ENCODE data around the gene SNX30.
A peak's percentile ranks its signal among the peaks of the same experiment; 100 is the strongest.

SNX30 gene

DNA sequence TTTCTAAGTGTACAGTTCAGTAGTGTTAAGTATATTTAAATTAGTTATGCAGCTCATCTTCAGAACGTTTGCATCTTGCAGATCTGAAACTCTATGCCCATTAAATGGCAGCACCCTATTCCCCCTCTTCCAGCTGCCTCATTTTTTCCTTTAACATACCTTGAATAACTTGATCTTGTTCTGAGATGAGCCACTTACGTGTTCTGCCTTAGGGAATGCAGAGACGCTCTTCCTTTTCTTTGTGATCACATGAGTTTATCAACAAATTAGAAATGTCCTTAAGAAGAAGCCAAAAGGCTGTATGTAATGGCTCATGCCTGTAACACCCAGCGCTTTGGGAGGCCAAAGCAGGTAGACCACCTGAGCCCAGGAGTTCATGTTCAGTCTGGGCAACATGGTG lies 82.5 kb downstream of the SNX30 start:
- DNase-seq = no peak

GRCh38 chr9:112836394-112836793 lies 85.8 kb downstream of the SNX30 start:
- no peak for DNase-seq

DNA sequence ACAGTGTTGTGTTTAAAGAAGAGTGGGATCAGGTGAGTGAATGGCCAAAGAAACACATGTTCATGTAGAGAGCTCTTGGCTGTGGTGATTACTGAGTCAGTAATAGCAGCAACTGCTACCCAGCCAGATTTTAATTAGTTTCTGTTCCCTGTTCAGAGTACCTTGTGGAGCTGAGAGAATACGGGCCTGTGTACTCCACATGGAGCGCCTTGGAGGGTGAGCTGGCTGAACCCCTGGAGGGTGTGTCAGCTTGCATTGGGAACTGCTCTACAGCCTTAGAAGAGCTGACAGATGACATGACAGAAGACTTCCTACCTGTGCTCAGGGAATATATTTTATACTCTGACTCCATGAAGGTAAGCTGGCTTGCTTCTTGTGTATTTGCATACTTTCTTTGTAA lies 87.8 kb downstream of the SNX30 start:
- DNase-seq = no peak

- no peak for DNase-seq
Observed at GRCh38 chr9:112839331-112839730, 88.8 kb downstream of the SNX30 start.

DNA sequence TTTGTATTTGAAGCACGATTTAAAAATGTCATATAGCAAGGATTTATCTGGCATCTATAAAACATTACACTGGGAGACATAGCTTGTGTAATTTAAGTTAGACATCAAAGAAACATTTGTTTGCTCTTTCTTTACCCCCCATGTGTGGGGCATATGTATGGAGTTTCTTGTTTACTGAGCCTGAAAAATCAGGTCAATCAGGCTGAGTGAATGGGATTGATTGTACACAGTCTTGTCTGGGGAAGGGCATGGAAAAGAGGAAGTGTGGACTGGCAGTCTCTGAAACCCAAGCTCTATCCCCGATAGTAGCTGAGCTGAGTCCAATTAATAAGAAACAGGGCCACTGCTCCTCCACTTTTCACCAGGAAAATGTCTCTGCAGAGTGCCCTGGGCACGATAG lies 90.7 kb downstream of the SNX30 start:
- no peak for DNase-seq

- no peak for DNase-seq
Observed at GRCh38 chr9:112842555-112842954, 92.0 kb downstream of the SNX30 start.

DNA sequence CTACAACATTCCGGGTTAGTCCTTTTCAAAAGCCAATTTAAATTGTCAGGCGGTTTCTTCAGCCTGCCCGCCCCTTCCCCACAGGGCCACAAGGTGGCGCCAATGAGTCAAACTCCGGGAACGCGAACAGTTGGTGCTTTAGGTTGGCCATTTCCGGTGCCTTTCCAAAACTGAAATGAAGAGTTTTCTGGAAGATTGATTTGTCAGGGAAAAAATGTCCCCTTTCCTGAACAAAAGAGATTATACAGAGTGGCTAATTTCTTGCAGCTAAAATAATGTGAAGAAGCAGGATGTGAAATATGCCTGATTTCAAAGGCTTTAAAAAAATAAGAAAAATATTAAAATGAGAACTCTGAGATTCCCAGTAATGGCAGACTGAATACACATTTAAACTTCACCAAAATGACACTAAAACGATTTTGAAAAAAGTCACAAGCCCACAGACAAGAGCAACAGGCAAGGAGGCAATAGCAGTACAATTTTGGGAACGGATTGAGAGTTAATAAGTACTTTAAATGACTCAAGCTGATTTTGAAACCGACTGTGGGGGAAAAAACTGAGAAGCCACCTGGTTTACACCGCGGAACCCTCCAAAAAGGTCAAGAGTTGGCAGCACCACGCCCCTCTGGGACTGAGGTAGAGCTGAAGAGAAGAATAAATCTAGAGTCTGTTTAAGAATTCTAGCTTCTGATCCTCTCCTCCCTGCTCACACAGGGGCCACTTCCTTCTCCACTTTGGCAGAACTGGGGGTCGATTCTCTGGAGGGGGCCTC lies 94.4 kb downstream of the SNX30 start:
- DNase-seq = peak; percentile 39

GRCh38 chr9:112846528-112847488 lies 96.2 kb downstream of the SNX30 start:
- no peak for DNase-seq

GRCh38 chr9:112848316-112849151 lies 98.0 kb downstream of the SNX30 start:
- DNase-seq = no peak

DNA sequence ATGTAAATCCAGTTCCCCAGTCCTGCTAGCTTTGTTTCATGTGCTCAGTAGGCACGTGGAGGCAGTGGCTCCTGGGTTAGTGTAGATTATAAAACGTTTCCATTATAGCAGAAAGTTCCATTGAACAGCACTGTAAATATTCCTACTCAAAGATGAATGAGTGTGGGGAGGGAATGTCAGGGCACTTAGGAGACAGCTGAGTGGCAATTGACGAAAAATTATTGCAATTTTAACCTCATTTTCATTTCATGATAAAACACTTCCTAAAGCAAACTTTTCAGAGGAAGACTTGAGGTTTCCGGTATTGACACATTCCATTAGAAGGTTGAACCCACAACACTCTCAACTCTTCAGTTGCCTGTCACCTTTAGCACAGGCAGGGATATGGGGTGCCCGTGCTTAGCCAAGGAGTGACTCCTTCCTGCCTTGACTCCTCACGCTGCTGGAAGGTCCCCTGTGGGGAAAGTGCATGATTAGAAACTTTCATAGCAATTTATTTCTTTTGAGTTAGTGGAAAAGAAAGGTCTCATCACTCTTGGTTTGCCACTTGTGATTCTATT lies 98.9 kb downstream of the SNX30 start:
- no peak for DNase-seq

GRCh38 chr9:112850840-112851239 lies 100.3 kb downstream of the SNX30 start:
- DNase-seq = no peak

DNA sequence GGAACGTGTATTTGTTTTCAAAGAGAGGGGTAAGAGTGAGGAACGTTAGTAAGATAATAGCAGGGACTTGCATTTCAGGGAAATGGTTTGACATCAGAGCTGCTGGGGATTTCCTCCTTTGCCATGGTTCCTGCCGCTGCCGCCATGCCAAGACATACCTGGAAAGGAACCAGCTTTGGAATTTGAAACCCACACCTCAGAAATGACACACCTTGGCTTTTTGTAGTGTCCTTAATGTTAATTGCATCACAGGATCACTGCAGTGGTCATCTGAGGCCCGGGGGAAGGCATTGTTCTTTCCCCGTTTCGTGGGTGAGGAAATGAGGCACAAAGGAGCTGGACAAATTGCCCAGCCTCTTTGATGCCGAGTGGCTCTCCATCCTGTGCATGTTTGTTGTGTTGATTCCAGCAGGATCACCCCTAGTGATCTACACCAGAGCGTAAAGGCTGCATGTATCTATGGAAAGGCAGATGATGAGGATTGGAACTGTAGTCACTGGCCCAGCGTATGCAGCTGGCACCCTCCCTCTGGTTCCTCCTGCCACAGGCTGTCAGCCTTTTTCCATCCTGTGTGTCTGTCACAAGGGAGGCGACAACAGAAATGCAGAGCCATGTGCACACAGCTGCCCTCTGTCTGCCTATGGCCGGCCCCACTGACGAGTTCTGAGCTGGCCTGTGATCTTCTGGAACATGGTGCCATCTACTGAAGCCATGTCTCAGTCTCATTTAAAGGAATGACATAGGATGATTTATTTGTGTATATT lies 102.4 kb downstream of the SNX30 start:
- no peak for DNase-seq

DNA sequence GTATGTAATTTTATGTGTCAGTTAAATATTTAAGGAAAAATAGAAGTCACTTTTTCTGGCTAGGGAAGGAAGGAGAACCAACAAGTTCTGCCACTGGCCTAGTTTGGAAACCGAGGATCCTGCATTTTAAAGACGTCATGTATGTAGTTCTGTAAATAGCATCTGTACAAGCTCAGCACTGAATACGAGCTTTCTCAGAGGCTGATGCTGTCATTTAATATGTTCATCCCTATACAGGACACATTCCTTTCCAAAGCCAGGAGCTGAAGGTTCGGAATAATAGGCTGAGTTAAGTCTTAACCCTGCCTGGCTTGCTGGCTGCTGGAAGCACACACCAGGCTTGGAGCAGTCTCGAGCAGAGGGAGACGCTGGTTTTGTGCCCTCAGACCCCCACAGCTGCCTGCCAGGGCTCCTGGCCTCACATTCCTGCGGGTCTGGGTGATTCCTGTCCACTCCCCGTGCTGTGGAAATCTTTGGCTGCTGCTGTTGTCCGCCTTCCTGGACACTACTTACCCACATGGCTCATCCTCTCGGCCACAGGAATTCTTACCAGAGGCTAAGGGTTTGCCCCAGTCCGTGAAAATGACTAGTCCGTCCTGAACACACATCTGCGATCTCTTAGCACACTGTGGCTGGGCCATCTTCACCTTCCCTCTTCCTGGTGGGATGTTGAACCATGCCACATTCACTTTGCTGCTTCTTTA lies 103.5 kb downstream of the SNX30 start:
- DNase-seq = no peak

GRCh38 chr9:112854657-112855056 lies 104.1 kb downstream of the SNX30 start:
- no peak for DNase-seq

GRCh38 chr9:112856200-112856599 lies 105.6 kb downstream of the SNX30 start:
- no peak for DNase-seq

- no peak for DNase-seq
Observed at GRCh38 chr9:112856843-112857242, 106.3 kb downstream of the SNX30 start.

- DNase-seq = no peak
Observed at GRCh38 chr9:112858005-112858404, 107.4 kb downstream of the SNX30 start.

GRCh38 chr9:112858625-112859147 lies 108.1 kb downstream of the SNX30 start:
- DNase-seq = no peak

GRCh38 chr9:112860451-112860850 lies 109.9 kb downstream of the SNX30 start:
- DNase-seq = no peak

DNA sequence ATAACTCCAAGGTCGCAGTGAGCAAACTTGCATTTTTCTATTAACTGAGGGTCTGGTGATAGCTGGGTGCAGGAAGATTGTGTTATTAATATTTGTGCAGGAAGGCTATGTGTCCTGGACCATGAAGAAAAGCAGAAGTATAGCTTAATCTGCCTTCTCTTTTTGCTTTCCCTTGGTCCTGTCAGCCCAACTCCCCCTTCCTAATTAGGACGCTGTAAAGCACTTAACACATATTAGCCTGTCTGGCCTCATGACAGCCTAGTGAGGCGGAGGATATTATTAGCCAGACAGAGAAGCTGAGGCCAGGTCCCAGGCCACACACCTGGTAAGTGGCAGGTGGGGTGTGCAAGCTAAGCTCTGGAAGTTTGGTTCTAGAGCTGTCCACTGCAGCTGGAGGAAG lies 110.6 kb downstream of the SNX30 start:
- no peak for DNase-seq
